OCI-LY3 (cell line): Measurements from ENCODE around the gene KRTAP4-8.

Experiments
- CTCF ChIP-seq: fragments of 200-600, 300-600 bp; sonication (generic); IDR thresholded peaks from 2 replicates; pipeline ENCODE4 v1.5.1; 2014; ENCODE audit warnings: antibody characterized with exemption, low read length, low read depth
- EZH2phosphoT487 ChIP-seq: fragments of 200-600 bp; shearing (Covaris generic); IDR thresholded peaks from 2 replicates; pipeline ENCODE4 v1.6.1; 2018; ENCODE audit warnings: antibody characterized with exemption, mixed run types, low read depth

- TF ChIP-seq CTCF (no peak), EZH2phosphoT487 (no peak)
These were observed 43.9 kb downstream of the KRTAP4-8 start for GRCh38 chr17:41054025-41054424.
